Osteoblast (primary cell): ENCODE measurements around the gene CSMD2. TPM values are rescaled to one million over a fixed set of nuclear protein-coding genes. Genes with fewer than 3 reads are reported as not detected.

Source experiments
- DNase-seq: peaks from one replicate; pipeline ENCODE4 v3.0.0; 2011; ENCODE audit warnings: low spot score, mixed read lengths; ENCODE audit not compliant: insufficient read length; ENCODE audit errors: missing footprints
- H2AFZ ChIP-seq: 2 replicates; pipeline ENCODE4 v1.6.0; 2011; ENCODE audit warnings: mild to moderate bottlenecking, low read length
- H3K27ac ChIP-seq: 2 replicates; pipeline ENCODE4 v1.5.1; 2011; ENCODE audit warnings: mild to moderate bottlenecking, low read depth, low read length, moderate library complexity
- H3K27me3 ChIP-seq: 2 replicates; pipeline ENCODE4 v1.6.0; 2012; ENCODE audit warnings: mild to moderate bottlenecking, control low read depth, inconsistent platforms, low read length, moderate library complexity; ENCODE audit not compliant: insufficient read depth
- H3K36me3 ChIP-seq: 2 replicates; pipeline ENCODE4 v1.5.1; 2011; ENCODE audit warnings: mild to moderate bottlenecking, low read length, control low read depth, moderate library complexity; ENCODE audit not compliant: insufficient read depth
- H3K4me1 ChIP-seq: 2 replicates; pipeline ENCODE4 v1.5.1; 2011; ENCODE audit warnings: mild to moderate bottlenecking, low read length, control low read depth, moderate library complexity; ENCODE audit not compliant: insufficient read depth
- H3K4me2 ChIP-seq: 2 replicates; pipeline ENCODE4 v1.6.0; 2011; ENCODE audit warnings: mild to moderate bottlenecking, low read length; ENCODE audit not compliant: insufficient read depth
- H3K4me3 ChIP-seq: fragments of 200-600 bp; sonication (generic); 3 replicates; pipeline ENCODE4 v1.5.1; 2012; ENCODE audit warnings: mild to moderate bottlenecking, low read length, inconsistent platforms; ENCODE audit not compliant: insufficient read depth
- H3K79me2 ChIP-seq: 2 replicates; pipeline ENCODE4 v1.6.0; 2012; ENCODE audit warnings: mild to moderate bottlenecking, low read length, control low read depth, inconsistent platforms; ENCODE audit not compliant: insufficient read depth
- H3K9me3 ChIP-seq: 2 replicates; pipeline ENCODE4 v1.5.1; 2011; ENCODE audit warnings: low read depth, low read length, control low read depth
- H4K20me1 ChIP-seq: 2 replicates; pipeline ENCODE4 v1.6.0; 2012; ENCODE audit warnings: mild to moderate bottlenecking, low read length, control low read depth; ENCODE audit not compliant: insufficient read depth
- CTCF ChIP-seq: IDR thresholded peaks from 2 replicates; pipeline ENCODE4 v1.5.1; 2011; ENCODE audit warnings: mild to moderate bottlenecking, low read depth, low read length, moderate library complexity; ENCODE audit errors: extremely low read depth
- total RNA-seq: library from RNA; depleted of rRNA; stranded (reverse); fragments of >200 nt; gene quantifications from 2 replicates; pipeline ENCODE4 v1.2.3, GENCODE V29; 2012

CSMD2 gene
- total RNA-seq, 1 donor = 0.36 TPM

GRCh38 chr1:33575324-33575879 lies 589.6 kb downstream of the CSMD2 start:
- no peaks in the 10 kb centered on the region for H3K9me3 ChIP-seq
- no peak overlapping the region for H3K4me2 ChIP-seq
- H3K36me3 ChIP-seq = no peaks in the 10 kb centered on the region
- no peak overlapping the region for H3K4me3 ChIP-seq
- no peak overlapping the region for H3K27ac ChIP-seq
- no peak for TF ChIP-seq CTCF
- no peaks in the 10 kb centered on the region for H3K27me3 ChIP-seq
- H3K4me1 ChIP-seq = no peaks in the 10 kb centered on the region
- no peak for DNase-seq
- no peaks in the 10 kb centered on the region for H3K79me2 ChIP-seq
- H4K20me1 ChIP-seq = no peaks in the 10 kb centered on the region
- H2AFZ ChIP-seq = no peak overlapping the region

- no peaks in the 10 kb centered on the region for H3K36me3 ChIP-seq
- no peaks in the 10 kb centered on the region for H3K79me2 ChIP-seq
- H3K4me2 ChIP-seq = no peak overlapping the region
- no peak for TF ChIP-seq CTCF
- no peak for DNase-seq
- H2AFZ ChIP-seq = no peak overlapping the region
- no peaks in the 10 kb centered on the region for H4K20me1 ChIP-seq
- no peaks in the 10 kb centered on the region for H3K9me3 ChIP-seq
- H3K27me3 ChIP-seq = no peaks in the 10 kb centered on the region
- H3K27ac ChIP-seq = no peak overlapping the region
- H3K4me3 ChIP-seq = no peak overlapping the region
- H3K4me1 ChIP-seq = no peaks in the 10 kb centered on the region
Measured at GRCh38 chr1:33573661-33574060, 591.4 kb downstream of the CSMD2 start.

GRCh38 chr1:33572387-33572786 lies 592.6 kb downstream of the CSMD2 start:
- Histone ChIP-seq H3K9me3 (no peaks in the 10 kb centered on the region), H2AFZ (no peak overlapping the region), H4K20me1 (no peaks in the 10 kb centered on the region), H3K4me1 (no peaks in the 10 kb centered on the region), H3K27ac (no peak overlapping the region), H3K4me2 (no peak overlapping the region), H3K79me2 (no peaks in the 10 kb centered on the region), H3K27me3 (no peaks in the 10 kb centered on the region), H3K36me3 (no peaks in the 10 kb centered on the region), H3K4me3 (no peak overlapping the region)
- TF ChIP-seq CTCF = no peak
- no peak for DNase-seq

GRCh38 chr1:33569331-33569730 lies 595.7 kb downstream of the CSMD2 start:
- Histone ChIP-seq H4K20me1 (no peaks in the 10 kb centered on the region), H3K36me3 (no peaks in the 10 kb centered on the region), H3K27me3 (no peaks in the 10 kb centered on the region), H2AFZ (no peak overlapping the region), H3K9me3 (no peaks in the 10 kb centered on the region), H3K4me3 (no peak overlapping the region), H3K4me2 (no peak overlapping the region), H3K27ac (no peak overlapping the region), H3K4me1 (no peaks in the 10 kb centered on the region), H3K79me2 (no peaks in the 10 kb centered on the region)
- DNase-seq = no peak
- no peak for TF ChIP-seq CTCF
